GM19025 (cell line): ENCODE data around the gene KCNJ4.
"Not testable (repeated sequence)": the region's sequence is repeated elsewhere in the genome, so short reads cannot be mapped to it uniquely, and the experiment has no call there.

Experiments
- ATAC-seq: cut with Tn5 transposase; IDR thresholded peaks from one replicate; pipeline ENCODE4 v1.9.1; 2021; ENCODE audit warnings: mild to moderate bottlenecking, low read depth, moderate library complexity; ENCODE audit not compliant: unreplicated experiment

KCNJ4 gene

DNA sequence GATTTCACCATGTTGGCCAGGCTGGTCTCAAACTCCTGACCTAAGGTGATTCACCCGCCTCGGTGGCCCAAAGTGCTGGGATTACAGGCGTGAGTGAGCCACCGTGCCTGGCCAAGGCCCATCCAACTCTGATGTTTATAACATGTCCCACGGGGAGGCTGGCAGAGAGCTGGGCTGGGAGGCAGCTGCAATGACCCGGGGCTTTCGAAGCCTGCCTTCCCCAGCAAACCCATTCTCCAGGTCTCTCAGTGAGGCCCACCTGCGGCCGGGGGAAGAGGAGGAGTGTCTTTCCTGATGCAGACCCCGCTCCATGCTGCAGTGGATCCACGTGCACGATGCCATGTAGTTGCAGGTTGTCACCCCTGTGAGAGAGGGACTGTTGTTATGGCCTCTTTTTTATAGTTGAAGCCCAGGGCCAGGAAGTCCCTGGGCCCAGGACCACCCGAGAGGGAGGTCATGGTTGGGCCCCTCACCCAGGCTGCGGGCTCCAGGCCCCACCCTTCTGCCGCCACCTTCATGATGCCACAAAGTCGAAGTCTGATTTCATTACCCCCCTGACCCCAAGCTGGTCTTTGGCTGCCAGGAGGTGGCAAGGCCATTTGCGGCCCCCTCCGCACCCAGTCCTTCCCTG is 38.3 kb downstream of the KCNJ4 start:
- ATAC-seq, result no peak

DNA sequence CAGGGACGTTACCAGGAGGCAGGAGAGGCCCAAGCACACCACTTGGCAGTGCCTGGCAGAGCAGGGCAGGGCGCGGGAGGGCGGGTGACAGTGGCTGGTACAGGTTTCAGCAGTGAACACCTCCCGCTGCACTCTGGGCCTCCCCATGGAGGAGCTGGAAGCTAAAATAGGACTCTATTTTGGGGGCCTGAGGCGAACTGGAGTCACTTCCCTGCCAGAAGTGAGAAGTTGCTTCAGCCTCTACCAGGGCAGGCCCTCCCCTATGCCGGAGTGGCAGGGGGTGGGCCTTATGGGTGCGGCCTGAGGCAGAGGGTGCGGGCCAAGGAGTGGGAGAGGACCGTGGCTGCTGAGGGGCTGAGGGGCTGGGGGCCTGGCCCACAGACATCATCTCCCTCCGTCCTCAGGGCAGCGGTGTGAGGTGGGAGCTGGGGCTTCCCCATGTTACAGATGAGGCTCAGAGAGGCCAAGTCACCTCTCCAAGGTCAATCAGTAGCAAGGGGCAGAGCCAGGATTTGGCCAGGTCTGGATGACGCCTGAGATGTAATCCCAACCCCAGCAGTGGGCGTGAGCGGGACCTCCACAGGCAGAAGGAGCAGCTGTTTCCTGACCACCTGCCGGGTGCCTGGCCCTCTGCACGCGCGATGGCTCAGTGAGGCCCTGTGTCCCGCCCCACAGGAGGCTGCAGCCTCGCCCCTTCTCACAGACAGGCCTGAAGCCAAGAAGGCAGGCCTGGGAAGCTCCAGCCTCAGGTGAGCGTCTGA is 39.3 kb downstream of the KCNJ4 start:
- ATAC-seq, result no peak

DNA sequence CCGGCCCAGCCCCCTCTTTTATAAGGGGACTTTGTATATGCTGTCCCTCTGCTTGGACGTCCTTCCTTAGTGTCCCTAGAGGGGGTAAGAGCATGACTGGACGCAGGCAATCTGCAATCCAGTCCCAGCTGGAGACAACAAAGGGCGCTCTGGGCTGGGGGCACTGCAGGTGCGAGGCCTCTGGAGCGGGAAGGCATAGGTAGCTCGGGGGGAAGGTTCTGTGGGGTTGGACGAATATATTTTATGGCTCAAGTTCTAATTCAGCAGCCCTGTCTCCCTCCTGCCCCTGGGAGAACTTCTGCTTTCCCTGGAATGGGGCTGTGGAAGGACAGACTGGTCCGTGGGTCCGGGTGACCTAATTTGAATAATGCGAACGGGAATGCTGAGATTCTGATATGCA is 40.0 kb downstream of the KCNJ4 start:
- no peak for ATAC-seq

DNA sequence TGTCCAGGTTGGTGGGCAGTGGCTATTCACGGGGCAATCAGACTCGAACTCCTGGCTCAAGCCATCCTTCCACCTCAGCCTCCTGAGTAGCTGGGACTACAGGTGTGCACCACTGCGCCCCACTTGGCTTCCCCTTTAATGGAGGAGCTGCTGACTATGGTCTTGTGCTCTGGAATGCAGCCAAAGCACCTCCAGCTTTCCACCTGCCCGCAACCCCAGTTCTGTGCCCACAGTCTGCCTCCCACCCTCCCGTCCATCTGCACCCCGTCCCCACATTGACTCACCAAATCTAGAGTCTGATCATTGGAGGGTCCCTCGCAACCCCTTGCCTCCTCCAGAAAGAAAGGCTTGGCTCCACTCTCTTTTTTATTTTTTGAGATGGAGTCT is 41.0 kb downstream of the KCNJ4 start:
- ATAC-seq, result no peak

DNA sequence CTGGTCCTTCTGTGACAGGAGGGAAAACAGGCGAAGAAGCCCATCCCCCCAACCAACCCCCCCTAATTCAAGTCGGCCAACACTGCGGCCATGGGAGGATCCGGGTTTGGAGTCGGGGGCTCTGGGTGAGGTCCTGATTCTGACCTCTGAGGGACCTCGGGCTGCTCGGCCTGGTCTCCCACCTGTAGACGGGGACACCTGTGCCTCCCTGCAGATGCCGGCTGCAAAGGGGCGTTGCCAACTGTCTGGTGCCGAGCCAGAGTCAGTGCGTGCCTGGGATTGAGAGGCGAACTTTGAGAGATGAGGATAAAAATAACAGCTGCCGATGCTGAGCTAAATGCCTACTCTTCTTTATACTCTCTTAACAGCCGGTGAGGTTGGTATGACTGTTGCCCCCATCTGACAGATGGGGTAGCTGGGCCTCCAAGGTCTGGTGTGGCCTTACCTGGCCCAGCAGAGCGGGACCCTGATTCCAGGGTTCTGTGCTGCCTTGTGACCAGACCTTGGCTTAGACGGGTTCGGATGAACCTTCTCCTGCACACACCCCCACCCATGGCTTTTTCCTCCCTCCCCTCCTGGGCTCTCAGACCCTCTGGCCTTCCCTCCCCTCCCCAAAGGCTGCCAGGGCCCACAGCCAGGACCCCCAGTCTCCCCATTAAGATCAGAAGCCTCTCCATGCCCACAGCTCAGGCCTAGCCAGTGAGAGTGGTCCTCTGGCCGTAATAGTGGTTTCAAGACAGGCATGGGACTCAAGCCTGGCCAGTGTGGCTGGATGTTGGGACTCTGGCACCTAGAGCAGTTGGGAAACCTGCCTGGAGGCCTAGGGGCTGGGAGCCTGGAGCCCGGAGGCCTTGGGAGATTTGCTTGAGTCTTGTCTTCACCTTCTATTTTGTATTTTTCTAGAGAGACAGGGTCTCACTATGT is 41.7 kb downstream of the KCNJ4 start:
- no peak for ATAC-seq

DNA sequence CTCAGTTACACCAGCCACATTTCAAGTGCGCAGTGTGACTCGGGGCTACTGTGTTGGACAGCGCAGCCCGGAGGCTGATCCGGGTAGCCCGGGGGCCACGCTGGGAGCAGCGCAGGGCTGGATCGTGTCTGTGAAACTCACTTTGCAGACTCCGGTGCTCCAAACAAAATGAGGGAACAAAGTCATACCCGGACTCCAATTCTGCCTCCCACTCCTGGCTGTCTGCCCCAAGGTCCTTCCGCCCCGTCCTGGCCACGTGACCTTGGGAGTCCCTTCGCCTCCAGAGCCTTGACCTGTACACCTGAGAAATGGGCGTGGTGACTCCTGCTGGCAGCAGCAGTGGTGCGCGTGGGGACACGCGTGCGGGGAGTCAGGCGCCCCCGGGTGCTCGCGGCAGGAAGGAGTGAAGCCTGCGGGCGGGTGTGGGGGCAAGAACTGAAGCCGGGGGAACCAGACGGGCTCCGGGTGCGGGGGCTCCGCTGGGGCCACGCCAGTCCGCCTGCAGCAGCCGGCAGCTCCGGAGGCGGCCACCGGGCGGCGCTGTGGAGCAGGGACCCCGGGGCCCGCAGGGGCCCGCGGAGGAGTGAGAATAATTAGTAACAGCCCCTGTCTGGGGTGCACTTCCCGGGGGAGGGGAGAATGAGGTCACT is 42.4 kb downstream of the KCNJ4 start:
- ATAC-seq, result no peak

DNA sequence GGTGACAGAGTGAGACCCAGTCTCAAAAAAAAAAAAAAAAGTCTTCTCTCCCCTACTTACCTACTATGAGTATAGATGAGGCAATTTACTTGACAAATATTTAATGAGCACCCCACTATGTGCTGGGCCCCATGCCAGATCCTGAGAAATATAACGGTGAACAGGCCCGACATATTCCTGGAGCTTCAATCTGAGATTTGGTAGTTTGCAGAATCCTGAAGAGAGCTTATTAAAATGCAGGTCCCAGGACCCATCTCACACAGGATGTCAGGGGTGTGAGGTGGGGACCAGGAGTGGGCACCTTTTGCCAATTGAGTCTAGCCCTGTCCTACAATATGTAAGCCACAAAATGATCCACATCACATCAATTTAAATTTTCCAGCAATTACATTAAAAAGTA is 44.0 kb downstream of the KCNJ4 start:
- ATAC-seq, result no peak

DNA sequence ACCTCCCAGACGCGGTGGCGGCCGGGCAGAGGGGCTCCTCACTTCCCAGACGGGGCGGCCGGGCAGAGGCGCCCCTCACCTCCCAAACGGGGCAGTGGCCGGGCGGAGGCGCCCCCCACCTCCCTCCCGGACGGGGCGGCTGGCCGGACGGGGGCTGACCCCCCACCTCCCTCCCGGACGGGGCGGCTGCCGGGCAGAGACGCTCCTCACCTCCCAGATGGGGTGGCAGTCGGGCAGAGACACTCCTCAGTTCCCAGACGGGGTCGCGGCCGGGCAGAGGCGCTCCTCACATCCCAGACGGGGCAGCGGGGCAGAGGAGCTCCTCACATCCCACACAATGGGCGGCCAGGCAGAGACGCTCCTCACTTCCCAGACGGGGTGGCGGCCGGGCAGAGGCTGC is 45.1 kb downstream of the KCNJ4 start:
- not testable (repeated sequence) for ATAC-seq

DNA sequence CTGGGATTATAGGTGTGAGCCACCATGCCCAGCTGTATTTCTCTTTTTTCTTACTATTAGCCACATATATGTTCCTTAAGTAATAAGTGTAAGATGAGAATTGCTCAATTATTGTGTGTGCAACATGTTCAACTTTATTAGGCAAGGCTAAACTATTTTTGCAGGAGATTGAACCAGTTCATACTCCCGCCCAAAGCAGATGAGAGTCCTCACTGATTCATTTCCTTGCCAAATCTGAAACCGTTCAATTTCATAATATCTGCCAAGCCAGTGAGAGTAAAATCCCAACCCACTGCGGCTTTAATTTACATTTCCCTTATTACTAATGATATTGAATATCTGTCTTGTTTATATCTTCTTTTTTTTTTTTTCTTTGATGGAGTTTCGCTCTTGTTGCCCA is 48.4 kb downstream of the KCNJ4 start:
- ATAC-seq, result no peak

DNA sequence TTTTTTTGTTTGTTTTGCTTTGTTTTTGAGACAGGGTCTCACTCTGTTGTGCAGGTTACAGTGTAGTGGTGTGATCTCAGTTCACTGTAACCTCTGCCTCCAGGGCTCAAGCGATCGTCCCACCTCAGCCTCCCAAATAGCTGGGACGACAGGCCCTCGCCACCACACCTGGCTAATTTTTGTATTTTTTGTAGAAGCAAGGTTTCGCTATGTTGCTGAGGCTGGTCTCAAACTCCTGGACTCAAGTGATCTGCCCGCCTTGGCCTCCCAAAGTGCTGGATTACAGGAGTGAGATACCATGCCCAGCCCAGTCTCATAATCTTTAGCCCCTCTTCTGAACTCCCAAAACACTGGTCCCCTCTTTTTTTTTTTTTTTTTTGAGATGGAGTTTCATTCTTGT is 50.6 kb downstream of the KCNJ4 start:
- no peak for ATAC-seq

DNA sequence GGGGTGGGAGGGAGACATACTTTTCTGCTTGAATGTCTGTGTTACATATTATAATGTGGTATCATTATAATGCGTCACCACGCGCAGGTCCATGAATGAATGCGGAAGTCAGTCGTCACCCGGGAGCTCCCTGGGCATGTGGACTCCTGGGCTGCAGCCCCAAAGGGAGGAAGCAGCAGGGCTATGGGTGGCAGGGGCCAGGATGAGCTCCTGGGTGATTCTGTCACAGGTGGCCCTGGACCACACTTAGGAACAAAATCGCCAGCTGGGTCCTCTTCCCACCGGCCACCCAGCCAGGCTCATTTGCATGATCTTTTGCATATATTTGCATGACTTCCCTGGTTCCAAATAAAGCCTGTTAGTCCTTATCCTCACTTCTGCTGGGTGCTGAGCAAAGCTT is 51.2 kb downstream of the KCNJ4 start:
- ATAC-seq, result no peak

DNA sequence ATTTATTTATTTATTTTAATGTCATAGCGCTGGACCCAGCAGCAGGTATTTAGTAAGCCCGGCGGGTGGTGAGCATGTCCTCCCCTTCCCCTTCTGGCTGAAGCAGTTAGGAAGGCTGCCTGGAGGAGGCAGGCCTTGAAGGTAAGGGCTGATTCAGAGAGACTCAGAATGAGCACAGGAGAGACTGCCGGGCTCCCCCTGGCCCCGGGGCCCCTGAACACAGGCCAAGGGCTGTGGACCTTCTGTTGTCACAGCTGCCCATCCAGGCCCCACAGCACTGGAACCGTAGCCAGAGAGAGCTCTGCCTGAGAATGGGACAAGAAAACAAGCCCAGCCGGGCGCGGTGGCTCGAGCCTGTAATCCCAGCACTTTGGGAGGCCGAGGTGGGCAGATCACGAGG is 52.8 kb downstream of the KCNJ4 start:
- ATAC-seq, result no peak

DNA sequence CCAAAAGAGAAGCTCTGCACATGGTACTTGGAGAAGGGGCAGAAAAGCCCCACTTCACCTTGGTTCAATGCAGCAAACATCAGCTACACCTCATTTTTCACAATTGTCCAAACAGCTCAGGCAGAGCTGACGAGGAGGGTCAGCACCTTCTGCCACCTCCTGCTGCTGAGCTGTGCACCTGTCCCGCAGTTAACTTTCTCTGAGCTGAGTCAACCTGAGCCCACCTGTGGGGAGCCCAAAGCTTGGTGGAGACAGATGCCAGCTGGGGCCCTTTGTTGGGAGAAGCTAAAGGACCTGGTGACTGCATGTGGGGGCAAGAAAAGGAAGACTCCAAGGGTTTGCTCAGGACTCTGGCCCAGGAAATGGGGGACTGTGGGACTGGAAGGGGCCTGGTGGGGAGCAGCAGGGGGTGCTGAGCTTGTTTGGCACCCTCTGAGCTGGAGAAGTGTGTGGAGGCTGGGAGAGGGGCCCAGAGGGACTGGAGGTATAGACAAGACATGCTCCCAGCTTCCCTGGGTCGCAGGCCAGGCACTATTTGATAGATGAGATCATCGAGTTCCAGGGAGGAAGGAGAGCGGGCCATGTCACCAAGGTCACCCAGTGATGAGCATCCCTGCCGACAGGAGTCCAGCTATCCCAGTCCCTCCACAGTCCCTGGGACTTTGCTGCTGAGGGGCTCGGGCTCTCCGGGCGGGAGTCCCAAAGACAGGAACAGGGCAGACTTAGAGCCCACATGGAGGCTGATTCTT is 53.5 kb downstream of the KCNJ4 start:
- no peak for ATAC-seq

DNA sequence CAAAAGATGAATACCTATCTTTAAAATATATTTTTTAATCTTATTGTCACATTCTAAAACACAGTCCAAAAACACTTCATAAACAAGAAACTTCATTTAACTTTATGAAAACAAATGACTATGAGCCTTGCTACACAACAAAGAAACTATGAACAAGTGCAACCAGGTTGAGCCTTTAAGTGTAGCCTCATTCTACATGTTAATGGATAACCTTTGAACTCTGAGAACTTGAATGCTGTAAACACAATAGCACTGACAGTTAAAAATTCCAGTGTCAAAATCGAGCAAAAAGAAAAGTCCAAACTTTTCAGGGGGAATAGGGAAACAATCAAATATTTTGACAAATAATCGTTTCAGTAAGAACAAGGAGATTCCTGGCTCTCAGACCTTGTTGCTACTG is 54.7 kb downstream of the KCNJ4 start:
- not testable (repeated sequence) for ATAC-seq

DNA sequence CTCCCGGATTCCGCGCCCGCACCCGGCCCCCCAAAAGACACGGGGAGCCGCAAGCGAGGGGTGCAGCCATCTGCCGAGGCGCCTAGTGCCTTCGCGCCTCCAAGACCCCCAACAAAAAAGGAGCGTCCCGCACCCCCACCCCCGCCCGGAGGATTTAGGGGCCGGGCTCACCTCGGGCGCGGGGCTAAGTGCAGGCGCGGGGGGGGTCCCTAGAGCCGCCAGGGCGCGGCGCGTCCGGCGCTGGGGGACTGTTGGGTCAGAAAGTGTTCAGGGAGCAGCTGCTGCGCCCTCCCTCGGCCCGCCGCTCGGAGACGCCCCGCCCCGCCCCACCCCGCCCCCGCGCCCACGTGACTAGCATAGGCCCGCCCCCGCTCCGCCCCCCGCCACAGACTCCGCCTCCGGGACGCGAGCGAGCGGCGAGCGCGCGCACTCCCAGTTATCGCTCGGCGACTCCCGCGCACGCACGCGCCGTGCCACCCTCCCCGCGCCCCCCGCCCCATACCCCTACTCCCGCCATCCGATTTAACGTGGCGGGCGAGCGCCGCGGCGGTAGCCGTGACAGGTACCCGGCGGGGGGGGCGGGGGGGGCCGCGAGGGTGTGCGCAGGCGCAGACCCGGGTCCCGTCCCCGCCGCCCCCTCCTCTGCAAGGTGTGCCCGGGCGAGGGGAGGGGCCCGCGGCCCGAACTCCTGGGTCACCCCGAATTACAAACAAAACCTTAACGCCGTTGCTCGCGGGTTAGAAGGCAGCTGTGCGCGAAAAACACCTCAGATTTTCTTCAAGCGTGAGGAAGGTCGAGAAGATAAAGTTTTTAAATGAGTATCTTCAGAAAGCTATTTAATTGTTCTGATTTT is 56.2 kb downstream of the KCNJ4 start:
- peak; percentile 45 for ATAC-seq

DNA sequence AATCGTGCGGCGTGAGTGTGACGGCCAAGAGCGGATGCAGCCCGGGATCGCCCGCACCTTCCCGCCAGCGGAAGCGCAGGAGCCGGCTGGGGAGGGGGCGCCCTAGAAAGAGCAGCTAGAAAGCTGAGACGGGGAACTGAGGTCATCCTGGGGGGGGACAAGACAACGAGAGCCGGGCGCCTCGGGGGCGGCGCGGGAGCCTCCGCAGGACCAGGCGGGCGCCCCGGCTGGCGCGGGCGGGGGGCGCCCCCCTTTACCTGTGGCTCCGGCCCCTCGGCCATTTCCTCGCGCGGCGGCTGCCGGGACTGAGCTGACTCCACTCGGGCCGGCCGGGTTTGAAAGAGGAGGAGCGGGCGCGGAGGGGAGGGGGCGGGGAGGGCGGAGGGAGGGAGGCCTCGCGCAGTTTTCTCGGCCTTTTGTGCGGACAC is 56.8 kb downstream of the KCNJ4 start:
- peak; percentile 32 for ATAC-seq

DNA sequence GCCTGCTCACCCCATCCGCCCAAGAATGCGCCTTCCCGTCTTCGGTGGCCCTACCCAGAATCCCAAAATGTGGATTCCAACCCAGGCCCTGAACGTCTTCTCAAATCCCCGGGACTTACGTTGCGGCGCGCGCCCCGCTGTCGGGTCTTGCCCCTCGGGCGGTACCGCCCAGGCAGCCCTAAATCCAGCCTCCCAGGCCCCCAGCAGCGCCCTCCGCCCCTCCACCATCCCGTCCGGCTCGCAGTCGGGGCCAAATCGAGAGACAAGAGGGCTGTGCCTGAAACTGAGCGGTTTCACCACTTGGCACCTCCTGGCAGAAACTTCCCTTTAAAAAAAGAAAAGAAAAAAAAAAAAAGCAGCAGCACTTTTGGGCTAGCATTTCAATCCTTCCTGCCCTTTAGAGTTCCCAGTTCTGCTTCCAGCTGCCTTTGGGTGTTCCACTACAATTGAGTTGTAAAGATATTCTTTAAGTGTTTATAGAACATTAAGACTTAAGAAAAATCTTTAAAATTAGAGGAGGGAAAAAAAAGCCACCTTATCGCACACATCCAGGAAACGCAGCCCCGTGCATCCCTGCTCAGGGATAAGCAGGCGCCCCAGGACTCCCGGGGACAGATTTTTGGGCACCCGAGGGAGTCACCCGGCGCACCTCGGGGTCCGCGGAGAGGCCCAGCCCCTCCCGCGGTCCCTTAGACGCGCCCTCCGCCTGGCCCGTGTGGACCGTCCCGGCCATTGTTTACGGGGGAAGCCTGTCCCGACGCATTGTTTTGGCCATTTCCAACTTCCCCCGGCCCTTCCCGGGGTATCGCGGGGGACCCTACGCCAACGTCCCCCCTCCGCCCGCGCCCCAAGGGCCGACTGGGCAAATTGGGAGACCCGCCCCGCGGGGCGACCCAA is 57.6 kb downstream of the KCNJ4 start:
- no peak for ATAC-seq

DNA sequence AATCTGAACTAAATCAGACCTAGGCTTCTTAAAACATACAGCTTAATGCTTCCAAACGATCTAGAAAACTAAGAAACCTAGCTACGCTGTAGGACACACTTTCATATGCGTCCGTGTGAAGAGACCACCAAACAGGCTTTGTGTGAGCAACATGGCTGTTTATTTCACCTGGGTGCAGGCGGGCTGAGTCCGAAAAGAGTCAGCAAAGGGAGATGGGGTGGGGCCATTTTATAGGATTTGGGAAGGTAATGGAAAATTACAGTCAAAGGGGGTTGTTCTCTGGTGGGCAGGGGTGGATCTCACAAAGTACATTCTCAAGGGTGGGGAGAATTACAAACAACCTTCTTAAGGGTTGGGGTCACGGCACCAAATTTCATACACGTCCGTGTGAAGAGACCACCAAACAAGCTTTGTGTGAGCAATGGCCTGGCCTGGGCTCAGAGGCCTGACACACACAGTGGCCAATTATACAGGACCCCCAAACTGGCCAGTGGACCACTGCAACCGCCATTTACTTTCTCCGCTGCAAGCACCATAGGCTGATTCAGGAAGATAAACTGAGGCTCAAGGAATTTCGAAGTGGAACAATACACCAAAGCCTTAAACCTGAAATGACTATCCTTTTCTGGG is 58.4 kb downstream of the KCNJ4 start:
- not testable (repeated sequence) for ATAC-seq
